Panc1 (cell line): ENCODE data around the gene KPTN.

Experiments used
- CTCF ChIP-seq: fragments of 450-650 bp; IDR thresholded peaks from 2 replicates; pipeline ENCODE4 v1.5.1; 2017; ENCODE audit warnings: mild to moderate bottlenecking
- TCF7L2 ChIP-seq: IDR thresholded peaks from 2 replicates; pipeline ENCODE4 v1.6.1; 2011; ENCODE audit warnings: mild to moderate bottlenecking, low read depth, low read length, inconsistent platforms
- TF ChIP-seq, protein P1 (sequence below), 2 experiments: IDR thresholded peaks; 2 replicates each; pipeline ENCODE4 v1.6.1; 2011 to 2012; ENCODE audit warnings: low read depth in 2 of 2, control low read depth in 1 of 2, low read length in 1 of 2, mild to moderate bottlenecking in 1 of 2, moderate library complexity in 1 of 2; ENCODE audit not compliant: insufficient read depth in 1 of 2

GRCh38 chr19:47529018-47529742 lies 45.2 kb upstream of the KPTN start:
- no peak for TF ChIP-seq CTCF
- TF ChIP-seq, protein P1, sequence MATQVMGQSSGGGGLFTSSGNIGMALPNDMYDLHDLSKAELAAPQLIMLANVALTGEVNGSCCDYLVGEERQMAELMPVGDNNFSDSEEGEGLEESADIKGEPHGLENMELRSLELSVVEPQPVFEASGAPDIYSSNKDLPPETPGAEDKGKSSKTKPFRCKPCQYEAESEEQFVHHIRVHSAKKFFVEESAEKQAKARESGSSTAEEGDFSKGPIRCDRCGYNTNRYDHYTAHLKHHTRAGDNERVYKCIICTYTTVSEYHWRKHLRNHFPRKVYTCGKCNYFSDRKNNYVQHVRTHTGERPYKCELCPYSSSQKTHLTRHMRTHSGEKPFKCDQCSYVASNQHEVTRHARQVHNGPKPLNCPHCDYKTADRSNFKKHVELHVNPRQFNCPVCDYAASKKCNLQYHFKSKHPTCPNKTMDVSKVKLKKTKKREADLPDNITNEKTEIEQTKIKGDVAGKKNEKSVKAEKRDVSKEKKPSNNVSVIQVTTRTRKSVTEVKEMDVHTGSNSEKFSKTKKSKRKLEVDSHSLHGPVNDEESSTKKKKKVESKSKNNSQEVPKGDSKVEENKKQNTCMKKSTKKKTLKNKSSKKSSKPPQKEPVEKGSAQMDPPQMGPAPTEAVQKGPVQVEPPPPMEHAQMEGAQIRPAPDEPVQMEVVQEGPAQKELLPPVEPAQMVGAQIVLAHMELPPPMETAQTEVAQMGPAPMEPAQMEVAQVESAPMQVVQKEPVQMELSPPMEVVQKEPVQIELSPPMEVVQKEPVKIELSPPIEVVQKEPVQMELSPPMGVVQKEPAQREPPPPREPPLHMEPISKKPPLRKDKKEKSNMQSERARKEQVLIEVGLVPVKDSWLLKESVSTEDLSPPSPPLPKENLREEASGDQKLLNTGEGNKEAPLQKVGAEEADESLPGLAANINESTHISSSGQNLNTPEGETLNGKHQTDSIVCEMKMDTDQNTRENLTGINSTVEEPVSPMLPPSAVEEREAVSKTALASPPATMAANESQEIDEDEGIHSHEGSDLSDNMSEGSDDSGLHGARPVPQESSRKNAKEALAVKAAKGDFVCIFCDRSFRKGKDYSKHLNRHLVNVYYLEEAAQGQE (IDR thresholded peaks at IDR 0.05; ENCODE audit: insufficient read depth in 1 of 2, low read depth in 2 of 2, low read length in 1 of 2) = no peak
- no peak for TF ChIP-seq TCF7L2
